Psoas muscle (tissue), 8 donors: ENCODE data around the gene ABCA13. TPM values are rescaled to one million over a fixed set of nuclear protein-coding genes. Genes with fewer than 3 reads are reported as not detected.

Source experiments
- ATAC-seq, 4 donors: fragments of 200-7000 bp; cut with Tn5 transposase; one replicate each; pipeline ENCODE4 v1.9.1; 2020; ENCODE audit warnings: moderate library complexity in 3 of 4, mild to moderate bottlenecking in 2 of 4
- DNase-seq, 2 donors: peaks; one replicate each; pipeline ENCODE4 v3.0.0-alpha.2; 2020
- H3K27ac ChIP-seq: fragments of 200-600 bp; one replicate; pipeline ENCODE4 v1.8.0; 2022
- H3K27me3 ChIP-seq, 3 donors: fragments of 200-600 bp in 1 of 3; one replicate each; pipeline versions ENCODE4 v1.6.1 to v1.8.0; 2013 to 2022; ENCODE audit warnings: low read length in 2 of 3, mild to moderate bottlenecking in 2 of 3, moderate library complexity in 1 of 3; ENCODE audit not compliant: insufficient read depth in 3 of 3
- H3K36me3 ChIP-seq, 2 donors: fragments of 200-600 bp in 1 of 2; one replicate each; pipeline versions ENCODE4 v1.6.1 to v1.8.0; 2013 to 2022; ENCODE audit warnings: low read depth in 1 of 2, mild to moderate bottlenecking in 1 of 2, moderate library complexity in 1 of 2; ENCODE audit not compliant: insufficient read depth in 1 of 2
- H3K4me1 ChIP-seq: fragments of 200-600 bp; one replicate; pipeline ENCODE4 v1.8.0; 2022
- H3K4me3 ChIP-seq: fragments of 200-600 bp; one replicate; pipeline ENCODE4 v1.8.0; 2022; ENCODE audit warnings: mild to moderate bottlenecking
- H3K9me3 ChIP-seq: fragments of 200-600 bp; one replicate; pipeline ENCODE4 v1.8.0; 2022
- CTCF ChIP-seq: fragments of 200-600 bp; IDR thresholded peaks from one replicate; pipeline ENCODE4 v1.8.0; 2022; ENCODE audit warnings: antibody characterized with exemption
- WGBS, 3 donors: extraction: QIAGEN DNeasy Blood & Tissue Kit; methylation state at CpG; one replicate each; pipeline versions ENCODE4 v1.1.6 to v1.1.7; 2013; 5-methylcytosine and 5-hydroxymethylcytosine counted together
- intact Hi-C, 2 donors: fragments of 100-400 bp; cut with DNase I; formaldehyde crosslinking; loops; one replicate each; pipeline versions ENCODE4 v1.11.0 to v1.14.2; 2022
- polyA plus RNA-seq, 3 donors: library from polyadenylated mRNA; stranded (reverse); fragments of 200-250 nt; gene quantifications; one replicate each; pipeline ENCODE4 v1.2.3, GENCODE V29; 2013
- total RNA-seq, 4 donors: library from RNA; stranded (reverse); fragmentation: NEBNext Ultra II Directional in 2 of 4; extraction: Animal tissue kit (Norgen Biotek cat#: 25700) in 2 of 4; gene quantifications; one replicate each; pipeline versions ENCODE4 v1.2.1 to v1.2.4, GENCODE V29; 2021 to 2023
- donor health status: healthy with polysubstance abuse.
- donor health status: DM: no; HTN: no; CAD: no; lungs with moderate emphysema.
- donor health status: Bipolar disorder and iron deficiency.
- donor health status: healthy.
- donor health status: DM: yes; HTN: yes; CAD: no.
- donor health status: DM: no; HTN: no; CAD: no.
- donor health status: DM: no; HTN: no; CAD: no.
- donor health status: DM: yes; HTN: yes; CAD: no.

The ABCA13 gene
- total and polyA plus RNA-seq, 7 donors: 0.06 to 0.12 (median 0.10) TPM; not detected in 4

GRCh38 chr7:48304641-48305040 lies 133.4 kb downstream of the ABCA13 start:
- no peak for ATAC-seq
- no peaks in the 10 kb centered on the region for H3K36me3 ChIP-seq
- H3K27ac ChIP-seq: no peak overlapping the region
- no peak for DNase-seq
- H3K4me3 ChIP-seq: no peak overlapping the region
- no peak for TF ChIP-seq CTCF
- no peaks in the 10 kb centered on the region for H3K9me3 ChIP-seq
- no peaks in the 10 kb centered on the region for H3K27me3 ChIP-seq
- WGBS, 3 donors: 70 to 83% (median 75%) methylated on average over 1 of the region's 1 CpG
- intact Hi-C loops: no loop called here
- no peaks in the 10 kb centered on the region for H3K4me1 ChIP-seq

GRCh38 chr7:48305661-48306060 lies 134.4 kb downstream of the ABCA13 start:
- no peak overlapping the region for H3K4me3 ChIP-seq
- ATAC-seq (no peak), DNase-seq (no peak)
- no peaks in the 10 kb centered on the region for H3K27me3 ChIP-seq
- no peak for TF ChIP-seq CTCF
- no peaks in the 10 kb centered on the region for H3K9me3 ChIP-seq
- H3K27ac ChIP-seq: no peak overlapping the region
- WGBS, 3 donors: 83 to 85% (median 84%) methylated on average over 5 of the region's 5 CpGs
- intact Hi-C loops: no loop called here
- H3K36me3 ChIP-seq: no peaks in the 10 kb centered on the region
- no peaks in the 10 kb centered on the region for H3K4me1 ChIP-seq

GRCh38 chr7:48307041-48307714 lies 135.9 kb downstream of the ABCA13 start:
- no peak for TF ChIP-seq CTCF
- intact Hi-C loops: no loop called here

DNA sequence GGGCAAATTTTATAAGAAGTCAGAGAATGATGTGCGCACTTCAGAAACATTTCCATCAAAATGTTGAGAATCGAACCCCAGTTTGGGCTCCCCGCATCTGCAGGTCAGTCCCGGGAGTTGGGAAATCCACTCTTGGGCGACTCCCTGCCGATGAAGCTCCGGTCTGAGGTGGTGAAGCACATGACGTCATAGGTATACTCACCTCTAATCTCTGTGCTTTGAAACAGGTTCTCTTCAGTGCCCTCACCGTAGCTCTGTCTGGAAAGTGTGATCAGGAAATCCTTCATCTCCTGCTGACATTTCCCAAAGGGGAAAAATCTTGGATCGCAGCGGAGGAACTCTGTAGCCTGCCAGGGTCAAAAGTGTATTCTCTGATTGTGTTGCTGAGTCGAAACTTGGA lies 138.5 kb downstream of the ABCA13 start:
- ATAC-seq: no peak
- intact Hi-C loops: no loop called here

More at GRCh38 chr7:48307041-48307714, 135.9 kb downstream of the ABCA13 start:
- no peaks in the 10 kb centered on the region for H3K27me3 ChIP-seq
- WGBS, 3 donors: 83 to 93% (median 90%) methylated on average over 4 of the region's 4 CpGs
- H3K27ac ChIP-seq: no peak overlapping the region
- ATAC-seq (no peak), DNase-seq (no peak)
- no peak overlapping the region for H3K4me3 ChIP-seq
- no peaks in the 10 kb centered on the region for H3K4me1 ChIP-seq
- no peaks in the 10 kb centered on the region for H3K36me3 ChIP-seq
- no peaks in the 10 kb centered on the region for H3K9me3 ChIP-seq

More for the DNA sequence above, 138.5 kb downstream of the ABCA13 start:
- Histone ChIP-seq H3K9me3 (no peaks in the 10 kb centered on the region), H3K4me3 (no peak overlapping the region), H3K27ac (no peak overlapping the region), H3K36me3 (no peaks in the 10 kb centered on the region), H3K4me1 (no peaks in the 10 kb centered on the region), H3K27me3 (no peaks in the 10 kb centered on the region)
- no peak for DNase-seq
- no peak for TF ChIP-seq CTCF
- 68 to 86% (median 72%) methylated on average over 12 of the region's 12 CpGs for WGBS, 3 donors
